NCI-H524 treated with DMSO at 0.1 percent for 48 hours (cell line): ENCODE results near the gene USP46.

ENCODE experiments used
- DNase-seq: peaks from one replicate; lab custom pipeline; 2025; lab: John Stamatoyannopoulos, UW

Gene USP46

DNA sequence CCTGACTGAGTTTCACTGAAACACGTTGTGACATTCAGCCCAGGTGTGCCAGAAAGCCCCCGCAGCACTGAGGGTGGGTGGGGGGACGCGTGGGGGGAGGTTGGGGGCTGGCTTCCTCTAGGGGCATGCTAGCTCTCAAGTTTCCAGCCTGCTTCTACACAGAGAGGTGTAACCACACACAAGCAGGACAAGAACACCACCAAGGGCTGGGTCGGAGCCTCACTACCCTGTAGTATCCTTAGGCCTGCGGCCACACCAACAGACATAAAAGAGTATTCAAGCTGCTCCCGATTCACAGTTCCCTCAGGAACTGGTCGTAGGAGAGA is 1.8 kb downstream of the USP46 start:
- no peak for DNase-seq

DNA sequence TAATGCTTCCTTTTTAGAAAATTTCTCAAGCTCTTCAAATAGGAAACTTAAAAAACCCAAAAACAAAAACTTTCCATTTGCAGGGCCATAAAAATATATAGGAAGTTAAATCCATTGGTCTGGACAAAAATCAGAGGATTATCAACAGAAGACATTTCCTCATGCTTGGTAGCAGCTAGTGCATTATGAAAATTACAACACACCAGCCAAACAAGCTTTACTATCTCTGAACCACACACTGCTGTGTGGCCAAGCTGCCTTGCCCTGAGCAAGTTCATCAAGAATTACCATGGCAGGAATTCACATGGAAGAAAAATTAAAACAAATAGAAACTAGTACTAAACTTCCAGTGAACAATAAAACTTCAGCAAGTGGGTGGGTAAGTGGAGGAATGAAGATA is 3.6 kb downstream of the USP46 start:
- no peak for DNase-seq

DNA sequence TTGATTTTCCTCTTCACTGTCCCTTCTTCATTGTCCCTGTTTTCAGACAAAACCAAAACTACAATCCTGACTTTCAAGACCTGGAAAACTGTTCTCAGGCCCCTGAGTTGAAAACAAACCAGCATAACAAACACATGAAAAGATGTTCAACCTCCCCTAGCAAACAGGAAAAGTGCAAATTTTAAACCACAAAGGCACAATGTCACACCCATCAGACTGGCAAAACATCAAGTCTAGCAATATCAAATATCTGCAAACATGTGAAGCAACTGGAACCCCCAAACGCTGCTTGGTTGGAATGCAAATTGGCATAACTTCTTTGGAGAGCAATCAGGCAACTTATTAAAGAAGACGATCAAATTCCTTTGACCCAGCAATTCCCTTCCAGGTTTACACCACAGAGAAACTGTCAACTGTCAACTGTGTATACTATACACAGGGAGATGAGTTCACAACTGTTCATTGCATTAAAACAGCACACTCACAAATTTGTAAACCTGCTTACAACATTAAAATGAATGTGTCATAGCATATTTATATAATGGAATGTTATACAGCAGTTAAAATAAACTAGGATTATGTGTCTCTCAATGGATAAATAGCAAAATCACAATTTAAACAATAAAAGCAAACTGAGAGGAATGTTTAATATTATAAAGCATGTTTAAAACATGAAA is 7.0 kb downstream of the USP46 start:
- no peak for DNase-seq

DNA sequence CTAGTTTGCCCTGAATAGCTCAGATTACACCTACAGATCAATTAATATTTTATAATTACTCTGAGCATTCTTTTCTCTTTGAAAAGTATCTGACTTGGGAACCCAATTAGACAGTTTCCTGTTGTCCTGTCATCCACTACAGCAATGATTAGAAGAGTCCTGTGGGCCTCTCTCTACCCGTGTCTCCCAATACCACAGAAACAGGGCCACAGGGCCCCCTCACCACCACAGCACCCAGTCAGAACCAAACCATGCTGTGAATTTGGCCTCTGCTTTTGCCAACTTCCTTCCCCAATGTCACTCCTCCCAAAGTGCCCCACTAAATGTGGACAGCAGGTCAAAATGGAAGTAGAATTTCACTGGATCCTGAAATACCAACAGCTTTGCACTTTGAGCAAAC is 10.3 kb downstream of the USP46 start:
- no peak for DNase-seq

DNA sequence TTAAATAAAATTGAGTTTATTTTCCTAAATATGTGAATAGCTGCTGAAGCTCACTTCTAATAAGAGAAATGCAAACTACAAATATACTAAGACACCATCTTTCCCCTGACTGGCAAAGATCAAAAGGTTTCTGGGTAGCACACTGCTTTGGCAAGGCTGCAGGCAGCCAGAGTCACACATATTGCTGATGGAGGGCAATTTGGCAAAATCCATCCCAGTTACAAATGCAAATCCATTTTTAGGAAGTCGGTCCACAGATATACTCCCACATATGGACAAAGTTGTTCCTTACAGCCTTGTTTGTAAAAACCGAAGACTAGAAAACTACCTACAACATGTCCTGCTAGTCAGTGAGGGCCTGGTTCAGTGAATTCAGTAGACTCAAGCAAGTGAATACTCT is 12.4 kb downstream of the USP46 start:
- no peak for DNase-seq

DNA sequence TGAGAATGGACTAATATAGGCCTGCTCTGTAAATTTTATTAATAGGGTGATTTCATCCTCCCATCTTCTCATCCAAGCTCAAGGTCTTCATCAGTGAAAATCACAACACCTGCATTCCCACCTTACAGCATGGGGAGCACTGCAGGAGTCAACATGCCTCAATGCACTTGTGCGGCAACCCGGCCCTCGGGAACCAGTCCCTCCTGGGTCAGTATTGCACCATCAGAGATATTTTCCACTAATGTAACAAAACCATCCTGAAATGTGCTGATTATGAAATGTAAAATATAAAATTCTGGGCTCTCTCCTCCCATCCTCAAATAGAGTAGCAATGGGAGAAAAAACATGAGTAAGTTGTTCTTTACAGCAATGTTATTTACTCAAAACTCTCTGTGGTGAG is 13.0 kb downstream of the USP46 start:
- DNase-seq: no peak

DNA sequence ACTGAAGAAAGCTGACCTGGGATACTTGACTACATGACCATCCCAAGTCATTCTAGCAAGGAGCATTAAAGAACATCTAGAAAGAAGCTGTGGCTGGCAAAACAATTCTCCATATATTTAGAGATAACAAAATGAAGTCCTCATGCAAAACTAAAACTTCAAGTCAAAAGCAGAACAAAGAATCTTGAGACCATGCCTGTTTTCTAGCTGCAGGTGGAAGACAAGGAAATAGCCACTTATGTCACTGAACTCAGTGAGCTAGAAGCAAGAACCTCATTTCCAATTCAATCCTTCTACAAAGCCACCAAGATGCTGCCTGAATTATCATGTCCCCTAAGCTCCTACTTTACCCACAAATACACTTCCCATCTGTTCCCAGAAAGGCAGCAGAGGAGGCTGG is 13.8 kb downstream of the USP46 start:
- DNase-seq: no peak

DNA sequence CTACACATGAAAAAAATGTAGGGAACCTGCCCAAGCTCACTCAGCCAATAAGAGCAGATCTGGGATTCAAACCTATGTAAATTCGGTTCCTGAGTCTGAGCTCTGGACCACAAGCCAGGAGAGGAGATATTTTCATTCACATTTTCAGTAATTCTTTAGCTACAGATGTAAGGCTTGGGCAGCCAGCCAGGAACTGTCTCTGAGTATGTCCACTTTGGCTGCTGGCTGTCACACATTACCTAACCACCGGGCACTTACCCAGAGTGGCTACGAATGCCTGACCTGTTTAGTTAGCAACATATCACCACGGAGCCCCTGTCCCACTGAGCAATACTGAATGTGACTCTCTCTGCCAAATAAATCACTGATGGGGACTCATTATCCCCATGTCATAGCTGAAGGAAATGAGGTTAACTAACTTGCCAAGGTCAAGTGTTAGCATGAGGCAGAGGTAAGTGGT is 15.3 kb downstream of the USP46 start:
- DNase-seq: no peak

DNA sequence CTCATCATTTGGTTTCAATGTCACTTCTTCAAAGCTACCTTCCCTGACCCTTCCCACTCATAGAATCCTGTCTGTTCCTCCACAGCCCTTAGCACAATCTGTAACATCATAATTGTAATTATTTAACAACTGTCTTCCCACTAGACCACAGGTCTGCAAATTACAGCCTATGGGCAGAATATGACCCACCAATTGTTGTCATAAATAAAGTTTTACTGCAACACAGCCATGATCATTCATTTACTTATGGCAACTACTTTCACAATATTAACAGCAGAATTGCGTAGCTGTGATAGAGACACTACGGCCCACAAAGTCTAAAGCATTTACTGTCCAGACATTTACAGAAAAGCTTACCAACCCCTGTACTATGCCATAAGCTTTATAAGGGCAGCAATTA is 15.9 kb downstream of the USP46 start:
- DNase-seq: no peak

DNA sequence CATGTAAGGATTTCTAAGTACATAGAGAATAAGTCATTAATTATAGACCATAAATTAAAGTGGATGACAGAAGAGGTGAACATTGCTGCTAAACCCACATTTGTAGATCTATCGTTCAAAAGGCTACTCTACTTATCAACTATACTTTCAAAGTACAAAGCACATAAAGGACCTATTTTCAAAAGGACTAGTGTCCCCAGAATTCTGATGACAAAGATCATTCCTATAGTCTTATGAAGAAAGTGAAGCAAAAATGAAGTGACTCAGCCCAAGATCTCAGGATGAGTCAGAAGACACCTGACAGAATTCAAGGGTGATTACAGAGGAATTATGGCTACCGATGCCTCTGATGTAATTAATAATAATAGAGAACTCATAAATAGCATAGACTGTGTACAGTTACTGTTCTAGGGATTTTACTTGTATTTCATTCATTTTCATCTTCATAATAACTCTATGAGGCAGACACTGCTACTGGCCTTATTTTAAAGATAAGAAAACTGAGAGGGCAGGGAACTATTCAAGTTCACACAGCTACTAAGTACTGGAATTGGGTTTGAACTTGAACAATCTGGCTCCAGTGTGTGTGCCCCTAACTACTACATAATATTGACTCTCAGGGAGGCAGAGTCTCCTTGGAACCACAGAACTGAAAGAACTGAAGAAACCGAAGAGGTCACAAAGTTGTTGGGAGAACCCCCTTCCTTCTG is 17.1 kb downstream of the USP46 start:
- no peak for DNase-seq

DNA sequence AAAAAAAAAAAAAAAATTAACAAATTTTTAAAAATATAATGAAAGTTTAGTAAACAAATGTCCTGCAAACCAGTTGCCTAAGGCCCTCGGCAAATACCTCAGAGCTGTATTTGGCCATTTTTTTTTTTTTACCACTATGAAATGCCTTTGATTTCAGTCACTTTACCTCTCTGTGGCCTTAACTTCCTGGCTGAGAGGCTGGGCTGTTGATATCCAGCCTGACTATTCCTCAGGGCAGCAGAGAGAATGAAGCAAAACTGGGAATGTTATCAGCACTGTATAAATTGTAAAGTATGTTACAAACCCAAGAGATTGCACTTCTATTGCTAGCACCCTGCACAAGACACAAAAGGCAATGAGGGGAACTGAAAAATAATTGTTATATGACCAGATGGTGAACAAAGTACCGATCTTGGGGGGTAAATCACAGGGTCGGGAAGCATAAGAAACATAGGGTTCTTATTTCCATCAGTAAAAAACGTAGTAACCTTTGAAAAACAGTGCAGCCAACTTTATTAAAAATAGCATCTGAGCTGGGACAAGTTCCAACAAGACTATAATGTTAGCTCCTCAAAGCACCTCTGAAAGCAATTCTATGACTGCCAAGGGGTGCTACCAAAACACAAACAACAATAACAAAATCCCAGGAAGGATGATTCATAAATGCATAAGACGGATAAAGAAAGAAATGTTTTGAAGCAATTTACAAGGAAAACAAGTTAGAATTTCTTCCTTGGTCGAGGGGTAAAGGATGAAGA is 18.1 kb downstream of the USP46 start:
- no peak for DNase-seq

DNA sequence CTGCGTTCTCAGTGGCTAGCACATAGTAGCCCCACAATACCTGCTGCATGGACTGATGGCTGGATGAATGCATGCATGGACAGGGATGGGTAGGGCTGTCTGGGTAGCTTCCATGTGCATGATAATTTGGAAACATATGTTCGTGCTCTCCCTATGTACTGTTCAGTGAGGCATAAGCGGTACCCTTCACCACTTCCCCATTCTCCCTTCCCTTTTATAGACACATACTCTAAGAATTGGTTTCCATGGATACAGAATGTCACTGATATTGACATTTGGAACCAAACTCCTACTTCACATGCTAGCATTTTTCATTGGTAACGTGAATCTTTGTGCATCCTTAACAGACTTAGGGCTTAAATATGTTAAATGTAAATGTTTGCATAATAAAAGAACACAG is 20.4 kb downstream of the USP46 start:
- DNase-seq: no peak

DNA sequence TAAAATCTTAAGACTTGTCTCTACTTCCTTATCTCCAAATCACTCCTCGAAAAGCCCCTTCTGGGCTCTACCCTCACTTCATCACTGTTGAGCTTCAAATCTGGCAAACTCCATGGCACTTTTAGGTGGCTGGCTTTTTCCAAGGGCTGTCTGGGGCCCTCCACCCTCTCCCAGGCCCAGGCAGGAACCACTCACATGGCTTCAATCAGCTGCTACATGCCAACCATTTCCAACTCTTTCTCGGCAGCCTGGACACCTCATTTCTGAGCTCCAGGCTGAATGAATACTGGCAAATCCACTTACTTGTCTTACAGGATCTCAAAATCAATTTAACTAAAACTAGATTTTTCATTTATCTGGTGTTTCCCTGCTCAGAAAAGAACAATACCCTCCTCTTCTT is 22.0 kb downstream of the USP46 start:
- DNase-seq: no peak

DNA sequence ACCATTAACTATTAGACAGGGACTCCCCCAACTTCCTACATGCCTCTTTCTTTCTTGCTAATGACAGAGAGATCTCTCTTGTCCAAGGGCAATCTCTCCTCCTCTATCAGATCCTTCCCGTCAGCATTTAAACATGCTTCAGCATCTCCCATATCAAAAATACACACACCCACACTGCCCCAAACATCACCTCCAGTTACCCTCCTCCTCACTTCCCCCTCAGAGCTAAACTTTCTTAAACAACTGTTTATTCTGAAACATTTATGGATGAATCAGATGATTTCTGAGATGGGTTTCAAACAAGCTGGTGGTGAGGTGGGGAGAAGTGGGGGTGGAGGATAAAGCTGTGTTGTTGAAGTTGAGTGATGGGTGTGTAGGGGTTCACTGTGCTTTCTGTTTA is 23.5 kb downstream of the USP46 start:
- no peak for DNase-seq

DNA sequence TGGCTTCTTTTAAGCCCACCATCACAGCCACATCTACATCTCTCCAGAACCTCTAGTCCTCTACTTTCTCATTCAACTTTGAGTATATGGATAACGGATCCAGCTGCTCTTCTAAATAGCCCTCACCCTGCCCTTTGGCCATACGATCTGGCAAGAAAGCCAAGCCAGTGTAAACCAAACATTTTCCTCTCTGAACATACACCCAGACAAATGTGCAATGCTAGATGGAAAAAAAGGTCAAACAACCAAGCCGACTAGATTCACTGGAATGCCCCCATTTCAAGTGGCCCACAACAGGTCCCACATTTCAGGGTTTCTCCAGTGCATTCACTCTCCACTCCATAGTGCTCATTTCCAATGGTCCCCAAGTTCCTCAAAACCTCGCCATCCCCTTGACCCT is 24.0 kb downstream of the USP46 start:
- no peak for DNase-seq

DNA sequence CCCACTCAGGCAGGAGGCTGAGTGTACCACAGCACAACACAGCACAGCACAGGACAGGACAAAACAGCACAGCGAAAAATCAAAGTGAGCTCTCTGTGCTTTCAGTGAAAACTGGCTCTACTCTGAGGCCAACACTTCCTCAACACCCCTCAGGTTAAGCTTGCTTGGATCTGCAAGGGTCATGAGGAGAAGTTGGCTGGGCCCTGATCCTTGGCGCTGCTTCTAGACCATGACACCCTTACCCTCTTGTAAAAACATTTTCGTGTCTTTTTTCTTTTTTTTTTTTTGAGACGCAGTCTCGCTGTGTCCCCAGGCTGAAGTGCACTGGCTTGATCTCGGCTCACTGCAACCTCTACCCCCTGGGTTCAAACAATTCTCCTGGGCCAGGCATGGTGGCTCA is 25.3 kb downstream of the USP46 start:
- no peak for DNase-seq

DNA sequence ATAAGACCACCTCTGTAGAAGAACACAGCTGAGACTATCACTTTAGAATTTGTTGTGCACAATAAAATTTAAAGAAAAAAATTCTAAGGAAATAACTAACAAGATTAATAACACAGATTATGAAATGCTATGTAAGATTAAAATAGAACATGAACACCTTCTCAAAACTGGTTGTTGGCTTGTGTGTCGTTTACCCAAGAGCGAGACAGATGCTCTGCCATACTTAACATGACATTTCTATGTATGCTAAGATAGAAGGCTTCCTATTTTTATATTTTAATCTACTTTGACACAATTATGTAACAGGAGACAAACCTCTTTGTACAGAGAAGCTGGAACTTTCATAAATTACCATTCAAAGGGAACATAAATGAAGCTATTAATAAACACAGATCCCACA is 30.1 kb downstream of the USP46 start:
- DNase-seq: no peak

DNA sequence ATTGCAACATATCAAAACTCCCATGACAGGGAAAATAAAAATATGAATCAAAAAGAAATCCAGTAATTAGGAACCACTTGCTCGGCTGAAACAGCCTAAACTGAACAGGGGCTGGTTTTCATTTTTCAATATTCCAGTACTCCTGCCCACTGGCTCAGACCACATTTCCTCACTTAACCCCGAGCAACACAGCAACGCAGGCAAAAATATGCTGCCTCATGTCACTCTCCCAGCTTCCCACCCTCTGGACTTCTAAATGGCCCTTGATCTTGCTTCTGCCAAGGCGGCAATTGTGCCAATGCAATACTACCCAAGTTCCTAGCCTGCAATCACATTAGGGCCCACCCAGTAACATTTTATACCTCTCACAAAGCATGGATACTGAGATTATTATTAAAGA is 30.6 kb downstream of the USP46 start:
- no peak for DNase-seq

DNA sequence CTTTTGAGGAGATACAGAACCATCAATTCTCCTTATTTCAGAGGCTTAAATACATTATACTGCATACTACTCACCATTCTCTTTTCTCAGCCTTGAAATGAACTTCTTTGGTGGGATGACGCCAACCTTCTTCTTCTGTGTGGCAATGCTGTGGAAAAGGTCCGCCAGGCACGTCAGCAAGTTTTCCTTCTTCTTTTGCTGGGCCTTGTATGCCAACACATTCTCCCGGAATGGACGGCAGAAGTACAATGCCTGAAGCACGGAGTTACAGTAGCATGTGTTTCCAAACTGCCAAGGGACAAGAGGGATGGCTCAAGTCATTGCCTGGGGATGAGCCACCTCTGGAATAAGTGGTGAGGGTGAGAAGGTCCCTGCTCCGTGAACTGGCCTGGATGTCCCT is 31.2 kb downstream of the USP46 start:
- no peak for DNase-seq

DNA sequence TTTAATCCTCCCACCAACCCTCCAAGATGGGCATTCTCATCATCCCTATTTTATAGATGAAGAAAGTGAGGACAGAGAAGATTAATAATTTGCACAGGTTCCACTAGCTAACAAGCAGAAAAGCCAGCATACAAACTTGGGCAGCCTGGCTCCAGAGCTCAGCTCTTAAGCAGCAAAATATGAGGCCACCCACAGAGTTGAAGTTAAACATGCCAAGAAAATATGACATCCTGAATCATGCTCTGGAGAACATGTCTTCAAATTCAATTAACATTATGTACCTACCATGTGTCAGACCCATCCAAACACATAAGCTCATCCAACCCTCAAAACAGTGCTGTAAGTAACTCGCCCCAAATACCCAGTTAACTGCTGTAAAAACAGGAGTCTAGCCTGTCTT is 33.9 kb downstream of the USP46 start:
- DNase-seq: no peak

DNA sequence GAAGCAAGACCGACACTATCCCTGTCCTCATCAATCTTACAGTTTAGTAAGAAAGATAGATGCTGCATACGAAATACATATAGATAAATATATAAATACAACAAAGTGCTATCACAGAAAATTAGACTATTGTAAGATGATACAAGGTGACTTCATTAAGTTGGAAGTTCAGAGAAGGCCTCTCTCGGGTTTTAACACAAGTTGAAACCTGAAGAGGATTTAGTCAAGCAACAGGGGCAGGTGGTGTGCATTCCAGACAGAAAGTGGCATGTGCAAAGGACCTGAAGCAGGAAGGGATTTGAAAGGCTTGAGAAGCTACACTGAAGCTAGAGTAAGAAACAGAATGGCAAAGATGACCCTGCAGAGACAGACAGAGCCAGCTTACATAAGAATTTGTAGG is 36.5 kb downstream of the USP46 start:
- no peak for DNase-seq

DNA sequence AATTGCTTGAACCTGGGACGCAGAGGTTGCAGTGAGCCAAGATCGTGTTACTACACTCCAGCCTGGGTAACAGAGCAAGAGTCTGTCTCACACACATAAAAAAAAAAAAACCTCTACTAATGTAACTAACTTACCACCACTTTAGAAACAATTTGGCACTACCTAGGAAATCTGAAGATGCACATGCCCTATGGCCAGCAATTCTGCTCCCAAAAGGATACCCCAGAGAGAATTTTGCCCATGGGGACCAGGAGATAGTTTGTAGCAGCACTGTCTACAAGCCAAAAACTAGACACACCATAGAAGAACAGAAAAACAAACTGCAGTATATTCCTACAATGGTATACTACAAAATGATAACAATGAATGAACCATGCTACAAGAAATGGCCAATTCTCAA is 37.5 kb downstream of the USP46 start:
- no peak for DNase-seq

DNA sequence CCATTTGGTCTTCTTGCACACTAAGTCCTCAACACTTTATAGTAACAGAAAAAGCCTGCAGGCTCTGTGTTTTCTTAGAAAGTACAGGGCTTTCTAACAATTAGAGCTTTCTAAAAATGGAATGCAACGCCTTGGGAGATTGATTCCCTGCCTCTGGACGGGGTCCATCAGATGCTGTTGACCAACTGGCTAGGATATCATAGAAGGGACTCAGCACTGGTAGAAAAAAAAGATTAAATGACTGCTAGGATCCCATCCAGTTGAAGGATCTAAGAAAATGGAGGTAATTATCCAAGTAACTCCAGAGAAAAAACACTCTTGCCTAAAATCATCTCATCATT is 39.5 kb downstream of the USP46 start:
- DNase-seq: no peak
